GM12878 (cell line): ENCODE results near the gene KCNAB2. TPM values are rescaled to one million over a fixed set of nuclear protein-coding genes. Genes with fewer than 3 reads are reported as not detected.

Experiments used
- HDAC6 ChIP-seq: fragments of 200-600 bp; sonication (generic); IDR thresholded peaks from one replicate; pipeline ENCODE4 v1.8.0; 2017; ENCODE audit warnings: antibody characterized with exemption; ENCODE audit not compliant: unreplicated experiment
- RAD21 ChIP-seq: IDR thresholded peaks from 2 replicates; pipeline ENCODE4 v1.6.1; 2011; ENCODE audit warnings: mild to moderate bottlenecking, low read depth, low read length, moderate library complexity; ENCODE audit not compliant: insufficient read depth
- polyA plus RNA-seq, 11 experiments: library from polyadenylated mRNA; depleted of rRNA in 4 of 11; unstranded in 6 of 11; stranded (reverse) in 5 of 11; fragments of >200 nt; fragmentation: Nextera tagmentation in 4 of 11; fragmentation: Illumina TruSeq in 1 of 11; extraction: Ambion mirVana in 4 of 11; extraction: Trizol in 1 of 11; gene quantifications; 1 replicate in 1 of 11; 2 replicates in 10 of 11; pipeline versions ENCODE4 v1.2.1 to v1.2.3, GENCODE V29; 2011 to 2016; ENCODE audit warnings: inconsistent platforms in 2 of 11, missing spikeins in 2 of 11, low read depth in 1 of 11
- total RNA-seq, 4 experiments: library from RNA; depleted of rRNA in 3 of 4; stranded (reverse); fragments of >200 nt in 3 of 4; fragmentation: Illumina TruSeq in 1 of 4; extraction: Trizol in 1 of 4; gene quantifications; 2 replicates each; pipeline versions ENCODE4 v1.2.1 to v1.2.3, GENCODE V29; 2013 to 2021
- TF ChIP-seq, protein P1 (sequence below), 3 experiments: IDR thresholded peaks in 2 of 3; conservative IDR thresholded peaks in 1 of 3; 2 replicates each; pipeline ENCODE4 v1.5.1; 2011; ENCODE audit warnings: low read depth in 3 of 3, low read length in 3 of 3, mild to moderate bottlenecking in 3 of 3, control low read depth in 2 of 3, moderate library complexity in 2 of 3, inconsistent platforms in 1 of 3, mixed read lengths in 1 of 3; ENCODE audit not compliant: control insufficient read depth in 2 of 3, insufficient read depth in 1 of 3; ENCODE audit errors: extremely low read depth in 1 of 3
- TF ChIP-seq, protein P2 (sequence below): IDR thresholded peaks from 2 replicates; pipeline ENCODE4 v1.6.1; 2012; ENCODE audit warnings: improper control_type of control experiment, low read depth, low read length; ENCODE audit not compliant: insufficient replicate concordance

KCNAB2 gene
- total and polyA plus RNA-seq, 10 of the 15 experiments (the other 5 are each of a cell fraction or from before 2014, with no cell fraction given): 2.9 to 123 (median 62.4) TPM

DNA sequence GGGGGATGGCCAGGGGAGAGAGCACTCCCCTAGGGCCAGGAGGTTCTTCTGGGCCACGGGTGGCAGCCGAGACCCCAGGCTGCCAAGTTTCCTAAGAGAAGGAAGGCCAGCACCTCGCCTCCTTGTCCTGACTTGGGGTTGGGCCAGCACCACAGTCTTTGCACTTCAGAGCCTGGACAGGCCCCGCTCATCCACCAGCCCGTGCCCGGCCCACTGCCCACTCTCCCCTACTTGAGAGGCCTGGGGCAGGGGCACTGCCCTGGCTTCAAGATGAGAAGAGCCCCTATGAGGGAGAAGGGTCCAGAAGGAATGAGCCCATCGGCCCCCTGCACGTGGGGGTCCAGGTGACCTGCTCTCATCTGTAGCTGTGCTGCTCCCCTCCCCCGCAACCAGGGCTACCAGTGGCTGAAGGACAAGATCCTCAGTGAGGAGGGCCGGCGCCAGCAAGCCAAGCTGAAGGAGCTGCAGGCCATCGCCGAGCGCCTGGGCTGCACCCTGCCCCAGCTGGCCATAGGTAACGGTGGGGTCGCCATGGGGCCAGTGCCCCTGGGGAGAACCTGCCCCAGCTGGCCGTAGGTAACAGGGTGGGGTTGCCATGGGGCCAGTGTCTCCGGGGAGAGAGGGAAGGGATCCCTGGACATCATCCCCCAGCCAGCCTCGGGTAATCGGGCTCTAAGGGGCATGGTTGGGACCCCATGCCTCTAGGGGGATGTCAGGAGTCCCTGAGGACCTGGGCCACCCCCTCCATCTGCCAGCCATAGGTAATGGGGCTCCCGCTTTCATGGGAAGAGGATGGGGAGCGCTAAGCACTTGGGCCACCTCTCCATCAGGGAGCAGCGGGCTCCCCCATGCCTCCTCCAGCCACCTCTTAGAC, 50.8 kb downstream of the KCNAB2 start (continued):
- TF ChIP-seq, protein P1, sequence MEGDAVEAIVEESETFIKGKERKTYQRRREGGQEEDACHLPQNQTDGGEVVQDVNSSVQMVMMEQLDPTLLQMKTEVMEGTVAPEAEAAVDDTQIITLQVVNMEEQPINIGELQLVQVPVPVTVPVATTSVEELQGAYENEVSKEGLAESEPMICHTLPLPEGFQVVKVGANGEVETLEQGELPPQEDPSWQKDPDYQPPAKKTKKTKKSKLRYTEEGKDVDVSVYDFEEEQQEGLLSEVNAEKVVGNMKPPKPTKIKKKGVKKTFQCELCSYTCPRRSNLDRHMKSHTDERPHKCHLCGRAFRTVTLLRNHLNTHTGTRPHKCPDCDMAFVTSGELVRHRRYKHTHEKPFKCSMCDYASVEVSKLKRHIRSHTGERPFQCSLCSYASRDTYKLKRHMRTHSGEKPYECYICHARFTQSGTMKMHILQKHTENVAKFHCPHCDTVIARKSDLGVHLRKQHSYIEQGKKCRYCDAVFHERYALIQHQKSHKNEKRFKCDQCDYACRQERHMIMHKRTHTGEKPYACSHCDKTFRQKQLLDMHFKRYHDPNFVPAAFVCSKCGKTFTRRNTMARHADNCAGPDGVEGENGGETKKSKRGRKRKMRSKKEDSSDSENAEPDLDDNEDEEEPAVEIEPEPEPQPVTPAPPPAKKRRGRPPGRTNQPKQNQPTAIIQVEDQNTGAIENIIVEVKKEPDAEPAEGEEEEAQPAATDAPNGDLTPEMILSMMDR (IDR thresholded peaks at IDR 0.05 in 2 of 3, conservative IDR thresholded peaks at IDR 0.05 in 1 of 3; ENCODE audit: control insufficient read depth in 2 of 3, extremely low read depth in 1 of 3, insufficient read depth in 1 of 3, low read depth in 3 of 3, low read length in 3 of 3): no peak
- TF ChIP-seq RAD21 (no peak), HDAC6 (no peak)
- TF ChIP-seq, protein P2, sequence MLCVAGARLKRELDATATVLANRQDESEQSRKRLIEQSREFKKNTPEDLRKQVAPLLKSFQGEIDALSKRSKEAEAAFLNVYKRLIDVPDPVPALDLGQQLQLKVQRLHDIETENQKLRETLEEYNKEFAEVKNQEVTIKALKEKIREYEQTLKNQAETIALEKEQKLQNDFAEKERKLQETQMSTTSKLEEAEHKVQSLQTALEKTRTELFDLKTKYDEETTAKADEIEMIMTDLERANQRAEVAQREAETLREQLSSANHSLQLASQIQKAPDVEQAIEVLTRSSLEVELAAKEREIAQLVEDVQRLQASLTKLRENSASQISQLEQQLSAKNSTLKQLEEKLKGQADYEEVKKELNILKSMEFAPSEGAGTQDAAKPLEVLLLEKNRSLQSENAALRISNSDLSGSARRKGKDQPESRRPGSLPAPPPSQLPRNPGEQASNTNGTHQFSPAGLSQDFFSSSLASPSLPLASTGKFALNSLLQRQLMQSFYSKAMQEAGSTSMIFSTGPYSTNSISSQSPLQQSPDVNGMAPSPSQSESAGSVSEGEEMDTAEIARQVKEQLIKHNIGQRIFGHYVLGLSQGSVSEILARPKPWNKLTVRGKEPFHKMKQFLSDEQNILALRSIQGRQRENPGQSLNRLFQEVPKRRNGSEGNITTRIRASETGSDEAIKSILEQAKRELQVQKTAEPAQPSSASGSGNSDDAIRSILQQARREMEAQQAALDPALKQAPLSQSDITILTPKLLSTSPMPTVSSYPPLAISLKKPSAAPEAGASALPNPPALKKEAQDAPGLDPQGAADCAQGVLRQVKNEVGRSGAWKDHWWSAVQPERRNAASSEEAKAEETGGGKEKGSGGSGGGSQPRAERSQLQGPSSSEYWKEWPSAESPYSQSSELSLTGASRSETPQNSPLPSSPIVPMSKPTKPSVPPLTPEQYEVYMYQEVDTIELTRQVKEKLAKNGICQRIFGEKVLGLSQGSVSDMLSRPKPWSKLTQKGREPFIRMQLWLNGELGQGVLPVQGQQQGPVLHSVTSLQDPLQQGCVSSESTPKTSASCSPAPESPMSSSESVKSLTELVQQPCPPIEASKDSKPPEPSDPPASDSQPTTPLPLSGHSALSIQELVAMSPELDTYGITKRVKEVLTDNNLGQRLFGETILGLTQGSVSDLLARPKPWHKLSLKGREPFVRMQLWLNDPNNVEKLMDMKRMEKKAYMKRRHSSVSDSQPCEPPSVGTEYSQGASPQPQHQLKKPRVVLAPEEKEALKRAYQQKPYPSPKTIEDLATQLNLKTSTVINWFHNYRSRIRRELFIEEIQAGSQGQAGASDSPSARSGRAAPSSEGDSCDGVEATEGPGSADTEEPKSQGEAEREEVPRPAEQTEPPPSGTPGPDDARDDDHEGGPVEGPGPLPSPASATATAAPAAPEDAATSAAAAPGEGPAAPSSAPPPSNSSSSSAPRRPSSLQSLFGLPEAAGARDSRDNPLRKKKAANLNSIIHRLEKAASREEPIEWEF: no peak
